Esophagus (tissue), 2 donors: ENCODE results near the gene GUCA1A. TPM values are rescaled to one million over a fixed set of nuclear protein-coding genes. Genes with fewer than 3 reads are reported as not detected.
"Not testable (repeated sequence)": the region's sequence is repeated elsewhere in the genome, so short reads cannot be mapped to it uniquely, and the experiment has no call there.

Experiments
- H3K27ac ChIP-seq, 2 donors: one replicate each; pipeline ENCODE4 v1.5.1; 2013; ENCODE audit warnings: low read depth in 2 of 2, mild to moderate bottlenecking in 2 of 2, inconsistent platforms in 1 of 2, low read length in 1 of 2, moderate library complexity in 1 of 2
- H3K27me3 ChIP-seq, 2 donors: one replicate each; pipeline ENCODE4 v1.6.1; 2013; ENCODE audit warnings: low read length in 2 of 2, control low read depth in 1 of 2, mild to moderate bottlenecking in 1 of 2; ENCODE audit not compliant: insufficient read depth in 2 of 2, control insufficient read depth in 1 of 2
- H3K36me3 ChIP-seq, 2 donors: one replicate each; pipeline ENCODE4 v1.6.1; 2013; ENCODE audit warnings: low read length in 1 of 2; ENCODE audit not compliant: control insufficient read depth in 2 of 2, insufficient read depth in 2 of 2
- H3K4me1 ChIP-seq, 2 donors: one replicate each; pipeline ENCODE4 v1.6.1; 2013; ENCODE audit warnings: low read length in 1 of 2; ENCODE audit not compliant: control insufficient read depth in 2 of 2, insufficient read depth in 2 of 2
- H3K4me3 ChIP-seq, 2 donors: one replicate each; pipeline ENCODE4 v1.5.1; 2013; ENCODE audit warnings: low read length in 2 of 2, mild to moderate bottlenecking in 2 of 2, low read depth in 1 of 2, moderate library complexity in 1 of 2
- H3K9me3 ChIP-seq, 2 donors: one replicate each; pipeline ENCODE4 v1.6.1; 2013; ENCODE audit warnings: mild to moderate bottlenecking in 2 of 2, low read depth in 1 of 2, low read length in 1 of 2, moderate library complexity in 1 of 2; ENCODE audit not compliant: control insufficient read depth in 2 of 2, insufficient read depth in 1 of 2
- WGBS, 2 donors: extraction: QIAGEN DNeasy Blood & Tissue Kit; methylation state at CpG; one replicate each; pipeline ENCODE4 v1.1.7; 2013; 5-methylcytosine and 5-hydroxymethylcytosine counted together
- polyA plus RNA-seq, 2 donors: library from polyadenylated mRNA; stranded (reverse); fragments of 200-250 nt; gene quantifications; one replicate each; pipeline ENCODE4 v1.2.3, GENCODE V29; 2013
- donor health status: healthy with polysubstance abuse.
- donor health status: Bipolar disorder and iron deficiency.

Gene GUCA1A
- polyA plus RNA-seq, 2 donors: not detected

DNA sequence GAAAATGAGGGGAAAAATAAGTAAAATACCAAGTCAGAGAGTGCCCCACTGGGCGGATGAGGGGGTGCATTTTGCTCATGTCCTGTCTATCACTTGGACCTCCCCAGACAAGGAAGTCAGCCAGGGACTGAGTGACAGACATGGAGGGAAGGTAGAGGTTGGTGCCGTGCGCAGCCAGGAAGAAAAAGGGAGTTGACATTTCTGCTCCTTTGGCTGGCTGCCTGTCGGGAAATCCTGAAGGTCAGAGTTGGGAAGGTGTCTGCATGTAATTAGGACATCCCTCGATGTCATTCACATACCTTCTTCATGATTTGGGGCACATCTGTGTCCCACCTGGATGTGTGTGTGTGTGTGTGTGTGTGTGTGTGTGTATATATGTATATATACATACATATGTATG lies 8.9 kb downstream of the GUCA1A start:
- no peak overlapping the region for H3K4me3 ChIP-seq
- no peaks in the 10 kb centered on the region for H3K4me1 ChIP-seq
- no peaks in the 10 kb centered on the region for H3K9me3 ChIP-seq
- no peak overlapping the region for H3K27ac ChIP-seq
- 75 to 79% methylated on average over 5 of the region's 5 CpGs for WGBS, 2 donors
- peaks cover 0 to 3% of the 10 kb centered on the region in 2 donors for H3K36me3 ChIP-seq
- H3K27me3 ChIP-seq: no peaks in the 10 kb centered on the region

DNA sequence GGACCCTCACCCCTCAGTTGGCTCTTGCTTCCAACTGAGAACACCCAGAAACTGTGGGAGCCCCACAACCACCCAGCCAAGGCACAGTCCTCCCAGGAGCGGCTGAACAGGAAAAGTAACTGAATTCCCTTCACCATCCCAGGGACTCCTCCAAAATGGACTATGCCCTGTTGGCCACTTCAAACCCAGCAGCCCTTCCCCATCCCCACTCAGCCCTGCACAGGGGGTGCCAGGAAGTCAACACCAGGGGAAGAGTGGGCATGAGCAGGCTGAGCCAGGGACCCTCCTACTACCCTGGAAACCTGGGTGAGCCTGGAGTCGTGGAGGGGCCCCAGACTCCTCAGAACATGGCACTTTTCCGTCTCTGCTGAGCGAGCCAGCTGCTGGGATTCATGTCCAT lies 11.3 kb downstream of the GUCA1A start:
- no peaks in the 10 kb centered on the region for H3K27me3 ChIP-seq
- no peak overlapping the region for H3K4me3 ChIP-seq
- peaks cover 0 to 3% of the 10 kb centered on the region in 2 donors for H3K36me3 ChIP-seq
- H3K9me3 ChIP-seq: no peaks in the 10 kb centered on the region
- no peak overlapping the region for H3K27ac ChIP-seq
- H3K4me1 ChIP-seq: no peaks in the 10 kb centered on the region
- 80 to 87% methylated on average over 4 of the region's 4 CpGs for WGBS, 2 donors

DNA sequence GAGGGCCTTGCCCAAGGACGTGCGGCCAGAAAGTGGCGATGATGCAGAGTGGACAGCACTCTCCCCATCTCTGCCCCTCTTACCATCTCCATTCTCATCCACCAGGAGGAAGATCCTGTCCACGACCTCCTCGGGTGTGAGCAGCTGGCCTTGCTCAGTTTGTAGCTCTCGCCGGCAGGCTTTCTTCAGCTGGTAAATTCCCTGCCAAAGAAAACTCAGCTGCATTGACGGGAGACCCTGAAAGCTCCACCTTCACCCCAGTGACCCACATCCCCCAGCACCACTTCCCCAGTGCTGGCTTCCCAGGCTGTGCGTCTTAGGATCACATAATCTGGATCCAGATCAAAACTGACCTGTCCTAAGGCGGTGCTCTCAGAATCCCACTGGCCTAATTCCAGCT lies 12.4 kb downstream of the GUCA1A start:
- Histone ChIP-seq H3K27me3 (no peaks in the 10 kb centered on the region), H3K27ac (no peak overlapping the region), H3K9me3 (no peaks in the 10 kb centered on the region), H3K36me3 (peaks cover 0 to 3% of the 10 kb centered on the region in 2 donors), H3K4me3 (no peak overlapping the region), H3K4me1 (no peaks in the 10 kb centered on the region)
- 70% methylated on average over 10 of the region's 10 CpGs for WGBS, 2 donors

DNA sequence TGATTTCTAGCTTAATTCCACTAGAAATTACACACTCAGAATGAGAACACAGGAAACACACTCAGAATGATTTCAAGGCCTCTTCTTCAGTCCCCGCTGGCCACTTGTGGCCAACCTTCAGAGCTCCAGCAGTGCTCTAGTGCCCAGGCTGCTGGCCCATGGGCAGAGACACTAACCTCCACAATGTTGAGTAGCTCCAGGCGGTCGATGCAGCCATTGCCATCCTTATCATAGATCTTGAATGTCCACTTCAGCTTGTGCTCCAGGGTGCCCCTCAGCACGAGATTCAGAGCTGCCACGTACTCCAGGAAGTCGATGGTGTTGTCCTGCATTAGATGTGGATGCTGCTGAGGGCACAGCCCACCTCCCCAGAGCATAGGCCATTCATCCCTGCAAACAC lies 15.2 kb downstream of the GUCA1A start:
- 73 to 87% methylated on average over 6 of the region's 6 CpGs for WGBS, 2 donors
- H3K4me1 ChIP-seq: no peaks in the 10 kb centered on the region
- H3K36me3 ChIP-seq: peaks cover 0 to 3% of the 10 kb centered on the region in 2 donors
- no peaks in the 10 kb centered on the region for H3K9me3 ChIP-seq
- H3K27ac ChIP-seq: no peak overlapping the region
- H3K27me3 ChIP-seq: no peaks in the 10 kb centered on the region
- H3K4me3 ChIP-seq: no peak overlapping the region

DNA sequence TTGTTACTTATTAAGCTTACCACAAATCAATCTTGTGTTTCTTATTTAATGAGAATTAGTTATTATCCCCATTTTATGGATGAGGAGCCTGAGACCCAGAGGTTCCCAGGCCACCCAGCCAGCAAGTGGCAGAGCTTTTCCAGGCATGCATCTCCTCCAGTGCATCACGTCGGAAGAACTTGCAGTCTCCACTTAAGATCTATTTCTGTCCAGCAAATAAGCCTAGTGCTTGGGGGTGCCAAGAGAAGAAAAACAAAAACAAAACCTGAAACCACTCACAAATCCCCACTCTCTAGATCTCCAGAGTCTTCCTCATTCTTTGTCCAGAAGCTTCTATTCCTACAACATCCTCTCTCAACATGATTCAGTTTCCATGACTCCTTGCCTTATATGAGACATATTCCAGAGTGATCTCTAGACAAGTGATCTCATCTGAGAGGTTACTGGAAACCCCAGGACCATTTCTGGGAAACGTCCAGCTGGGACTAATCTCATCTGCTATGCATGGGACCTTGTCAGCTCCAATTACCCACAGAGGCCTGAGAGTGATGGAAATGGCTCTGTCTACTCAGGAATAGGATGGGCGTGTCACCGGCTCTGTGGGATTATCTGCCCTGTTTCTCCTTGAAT lies 17.5 kb downstream of the GUCA1A start:
- H3K4me3 ChIP-seq: no peak overlapping the region
- H3K27me3 ChIP-seq: no peaks in the 10 kb centered on the region
- no peaks in the 10 kb centered on the region for H3K9me3 ChIP-seq
- H3K4me1 ChIP-seq: no peaks in the 10 kb centered on the region
- H3K27ac ChIP-seq: no peak overlapping the region
- H3K36me3 ChIP-seq: no peaks in the 10 kb centered on the region
- 69 to 73% methylated on average over 5 of the region's 5 CpGs for WGBS, 2 donors

DNA sequence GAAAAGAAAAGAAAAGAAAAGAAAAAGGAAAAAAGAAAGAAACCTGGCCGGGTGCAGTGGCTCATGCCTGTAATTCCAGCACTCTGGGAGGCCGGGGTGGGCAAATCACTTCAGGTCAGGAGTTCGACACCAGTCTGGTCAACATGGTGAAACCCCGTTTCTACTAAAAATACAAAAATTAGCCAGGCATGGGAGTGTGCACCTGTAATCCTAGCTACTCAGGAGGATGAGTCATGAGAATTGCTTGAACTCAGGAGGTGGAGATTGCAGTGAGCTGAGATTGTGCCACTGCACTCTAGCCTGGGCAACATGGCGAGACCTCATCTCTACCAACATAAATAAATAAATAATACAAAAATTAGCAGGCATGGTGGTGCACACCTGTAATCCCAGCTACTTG lies 19.2 kb downstream of the GUCA1A start:
- not testable (repeated sequence) for H3K4me1 ChIP-seq, H3K4me3 ChIP-seq, H3K27ac ChIP-seq, H3K27me3 ChIP-seq, H3K9me3 ChIP-seq, H3K36me3 ChIP-seq
- 81 to 94% methylated on average over 5 of the region's 5 CpGs for WGBS, 2 donors

DNA sequence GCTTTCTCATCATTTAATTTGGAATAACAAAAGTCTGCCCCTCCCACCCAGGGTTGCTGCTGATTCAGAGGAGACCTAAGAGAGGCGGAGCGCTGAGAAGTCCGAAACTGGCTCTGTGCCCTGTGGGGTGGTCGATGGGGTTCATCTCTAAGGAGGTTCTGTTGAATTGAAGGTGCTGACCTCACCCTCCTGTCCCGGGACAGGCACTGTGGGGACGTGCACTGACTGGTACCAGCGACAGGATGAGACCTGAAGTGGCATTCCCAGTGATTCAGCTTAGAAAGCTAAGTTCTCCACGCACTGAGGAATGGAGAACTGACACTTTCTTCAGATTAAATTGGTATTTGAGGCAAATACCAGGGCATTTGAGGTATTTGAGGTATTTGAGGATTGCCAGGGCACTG lies 20.3 kb downstream of the GUCA1A start:
- no peaks in the 10 kb centered on the region for H3K9me3 ChIP-seq
- 29 to 44% methylated on average over 8 of the region's 8 CpGs for WGBS, 2 donors
- H3K36me3 ChIP-seq: no peaks in the 10 kb centered on the region
- no peaks in the 10 kb centered on the region for H3K27me3 ChIP-seq
- peaks cover 2 to 5% of the 10 kb centered on the region in 2 donors for H3K4me1 ChIP-seq
- peak overlapping the region in 1 of 2 donors; percentile 24 for H3K27ac ChIP-seq
- no peak overlapping the region for H3K4me3 ChIP-seq

DNA sequence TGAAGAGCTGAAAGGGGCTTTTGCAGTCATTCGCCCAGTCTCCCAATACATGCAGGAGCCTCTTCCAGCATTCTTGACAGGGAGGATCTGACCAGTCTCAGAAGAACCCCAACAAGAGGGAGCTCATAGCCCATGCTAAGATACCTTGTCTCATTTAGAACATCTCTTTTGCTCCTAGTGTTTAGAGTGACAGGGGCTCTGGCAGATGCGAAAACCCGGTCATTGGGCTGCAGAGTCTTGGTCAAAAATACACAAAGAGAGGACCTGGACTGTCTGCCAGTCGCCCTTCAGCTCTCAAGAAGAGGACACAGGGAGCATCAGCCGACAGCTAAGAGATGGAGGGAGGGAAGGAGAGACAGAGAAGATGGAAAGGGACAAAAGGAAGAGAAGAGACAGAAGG lies 20.9 kb downstream of the GUCA1A start:
- Histone ChIP-seq H3K27me3 (no peaks in the 10 kb centered on the region), H3K27ac (no peak overlapping the region), H3K4me1 (peaks cover 2 to 5% of the 10 kb centered on the region in 2 donors), H3K9me3 (no peaks in the 10 kb centered on the region), H3K36me3 (no peaks in the 10 kb centered on the region), H3K4me3 (no peak overlapping the region)
- WGBS, 2 donors: 91 to 93% methylated on average over 5 of the region's 5 CpGs

DNA sequence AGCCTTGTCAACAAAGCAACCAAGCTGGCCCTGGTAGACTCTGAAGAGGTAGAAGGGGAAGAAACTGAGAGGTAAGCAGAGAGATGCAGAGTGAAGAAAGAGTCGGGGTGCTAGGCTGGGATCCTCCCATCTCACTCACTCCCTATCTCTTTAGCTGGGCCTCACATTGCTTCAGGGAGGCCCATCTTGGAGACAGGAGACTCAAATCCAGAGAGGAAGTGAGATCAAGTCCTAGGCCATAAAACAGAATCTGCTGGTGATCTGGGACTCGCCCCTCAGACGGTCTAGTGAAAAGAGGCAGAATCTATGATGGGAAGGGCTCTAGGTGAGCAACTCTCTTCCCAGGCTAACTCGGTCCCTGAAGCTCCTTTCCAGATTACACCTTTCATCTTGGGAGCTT lies 22.3 kb downstream of the GUCA1A start:
- Histone ChIP-seq H3K4me3 (no peak overlapping the region), H3K27ac (no peak overlapping the region), H3K27me3 (no peaks in the 10 kb centered on the region), H3K36me3 (no peaks in the 10 kb centered on the region), H3K9me3 (no peaks in the 10 kb centered on the region), H3K4me1 (peaks cover 2 to 5% of the 10 kb centered on the region in 2 donors)
- WGBS, 2 donors: 91 to 94% methylated on average over 4 of the region's 4 CpGs

DNA sequence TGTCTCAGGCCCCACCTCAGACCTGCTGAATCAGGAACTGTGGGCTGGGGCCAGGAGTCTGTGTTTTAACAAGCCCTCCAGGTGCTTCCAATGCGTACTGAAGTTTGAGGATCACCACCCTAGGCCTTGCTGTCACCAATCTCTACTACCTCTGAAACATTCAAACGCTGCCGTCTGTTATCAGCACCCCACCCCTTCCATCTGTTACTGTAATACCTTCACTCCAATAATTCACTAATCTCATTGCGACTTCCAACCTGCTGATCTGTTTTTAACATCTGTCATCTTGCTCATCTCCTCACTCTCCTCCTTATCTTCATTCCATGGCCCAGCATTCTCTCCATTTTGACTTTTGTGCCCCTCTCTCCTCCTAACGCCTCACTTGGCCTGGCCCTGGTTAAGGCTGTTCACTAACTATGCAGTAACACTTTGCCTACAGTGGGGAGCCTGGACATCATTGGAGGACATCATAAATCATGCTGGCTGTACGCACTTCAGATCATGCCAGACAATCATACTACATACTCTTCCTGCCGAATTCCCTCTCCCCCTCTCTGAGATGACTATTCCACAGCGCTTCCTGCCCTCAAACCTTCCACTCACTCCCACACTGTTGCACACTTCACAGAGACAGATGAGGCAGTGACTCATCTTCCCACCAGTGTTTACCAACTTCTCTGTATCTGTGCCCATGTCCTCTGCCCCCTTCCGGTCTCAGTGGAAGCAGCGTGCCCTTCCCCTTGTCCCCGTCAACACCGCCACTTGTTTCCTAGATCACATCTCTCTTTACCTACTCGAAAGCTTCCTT lies 24.6 kb downstream of the GUCA1A start:
- H3K4me3 ChIP-seq: no peak overlapping the region
- WGBS, 2 donors: 63% methylated on average over 13 of the region's 13 CpGs
- H3K27me3 ChIP-seq: no peaks in the 10 kb centered on the region
- H3K4me1 ChIP-seq: peaks cover 2 to 7% of the 10 kb centered on the region in 2 donors
- H3K36me3 ChIP-seq: no peaks in the 10 kb centered on the region
- no peak overlapping the region for H3K27ac ChIP-seq
- H3K9me3 ChIP-seq: no peaks in the 10 kb centered on the region
